GM12873 (cell line): Measurements from ENCODE around the gene JPH3.

Experiments used
- CTCF ChIP-seq: IDR thresholded peaks from 2 replicates; pipeline ENCODE4 v1.5.1; 2012; ENCODE audit warnings: low read depth, mild to moderate bottlenecking, moderate library complexity, low read length, control low read depth; ENCODE audit not compliant: insufficient read depth; ENCODE audit errors: missing control alignments

Gene JPH3

DNA sequence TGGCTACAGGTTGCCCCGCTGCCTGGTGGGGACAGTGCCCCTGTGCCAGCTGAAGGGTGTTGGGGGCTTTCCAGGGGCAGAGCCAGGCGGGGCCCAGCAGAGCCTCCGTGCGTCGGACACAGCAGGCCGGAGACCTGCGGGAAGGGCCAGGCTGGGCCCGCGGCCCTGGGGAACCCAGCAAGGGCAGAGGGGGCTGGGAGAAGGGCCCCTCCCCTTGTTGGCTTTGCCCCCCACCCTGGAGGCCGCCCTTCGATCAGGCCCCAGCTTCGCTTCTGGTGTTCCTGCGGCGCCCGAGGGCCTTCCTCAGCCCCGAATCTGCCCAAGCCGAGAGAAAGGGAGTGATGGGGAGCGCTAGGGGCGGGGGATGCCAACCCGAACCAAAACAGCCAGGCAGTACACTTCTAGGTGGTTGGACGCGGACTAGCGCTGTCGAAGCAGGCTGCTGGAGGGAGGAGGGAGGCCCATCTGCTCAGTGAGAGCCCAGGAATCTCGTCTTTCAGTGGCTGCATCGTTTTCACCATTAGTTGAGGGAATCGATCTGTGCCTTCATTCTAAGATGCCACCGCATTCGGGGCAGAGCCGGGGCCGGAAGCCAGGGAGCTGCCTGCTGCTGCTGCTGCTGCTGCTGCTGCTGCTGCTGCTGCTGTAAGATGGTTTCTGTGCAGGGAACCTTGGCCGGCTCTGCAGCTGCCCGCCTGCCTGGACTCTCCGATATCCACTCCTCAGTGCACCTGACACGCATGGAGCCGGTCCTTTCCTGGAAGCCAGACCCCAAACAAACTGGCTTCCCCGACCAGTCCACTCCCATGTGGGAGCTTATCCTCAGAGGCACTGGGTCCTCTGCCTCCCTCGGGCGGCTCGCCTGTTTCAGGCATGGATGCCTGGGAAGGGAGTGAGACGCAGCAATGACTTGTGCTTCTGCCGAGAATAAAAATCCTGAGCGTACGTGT lies 1.7 kb downstream of the JPH3 start:
- TF ChIP-seq CTCF, result no peak

DNA sequence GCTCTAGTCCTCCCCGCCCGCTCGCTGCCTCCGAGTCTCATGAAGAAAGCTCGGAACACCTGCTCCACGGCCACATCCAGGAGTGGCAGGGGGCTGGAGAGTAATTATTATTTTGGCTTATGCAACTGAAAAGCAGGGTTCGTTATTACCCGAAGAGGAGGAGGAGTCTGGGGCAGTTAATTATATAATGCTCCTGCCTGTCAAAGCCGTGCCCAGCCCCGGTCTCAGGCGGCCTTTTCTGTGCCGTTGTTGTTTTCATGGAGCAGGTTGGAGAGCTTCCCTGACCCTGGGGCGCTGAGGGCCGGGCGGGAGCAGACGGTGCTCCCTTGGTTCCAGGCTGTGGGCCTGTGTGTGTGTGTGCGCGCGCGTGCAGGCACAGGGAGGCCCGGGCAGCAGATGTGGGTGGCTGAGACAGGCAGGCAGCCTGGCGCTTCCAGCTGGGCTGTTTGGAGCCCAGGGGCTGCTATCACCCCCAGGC lies 2.4 kb downstream of the JPH3 start:
- no peak for TF ChIP-seq CTCF

- TF ChIP-seq CTCF, result no peak
These were observed 4.9 kb downstream of the JPH3 start for GRCh38 chr16:87607223-87607622.

DNA sequence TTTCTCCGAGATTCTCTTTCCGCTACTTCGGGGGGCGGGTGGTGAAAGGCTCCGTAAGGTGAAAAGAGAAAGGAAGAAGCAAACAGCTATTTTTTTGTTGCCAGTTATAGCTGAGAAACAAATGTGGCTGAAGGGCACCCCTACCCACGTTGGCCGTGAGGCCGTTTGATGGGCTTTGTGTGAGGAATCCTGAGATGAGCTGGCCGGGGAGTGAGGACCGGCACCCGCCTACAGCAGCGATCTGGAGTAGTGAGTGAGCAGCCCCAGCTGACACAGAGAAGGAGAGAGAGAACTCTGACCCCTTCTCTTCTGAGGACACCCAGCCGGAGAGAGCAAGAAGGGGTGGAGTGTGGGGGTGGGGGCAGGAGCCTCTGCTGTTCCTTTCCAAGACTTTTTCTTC lies 5.6 kb downstream of the JPH3 start:
- TF ChIP-seq CTCF, result no peak

DNA sequence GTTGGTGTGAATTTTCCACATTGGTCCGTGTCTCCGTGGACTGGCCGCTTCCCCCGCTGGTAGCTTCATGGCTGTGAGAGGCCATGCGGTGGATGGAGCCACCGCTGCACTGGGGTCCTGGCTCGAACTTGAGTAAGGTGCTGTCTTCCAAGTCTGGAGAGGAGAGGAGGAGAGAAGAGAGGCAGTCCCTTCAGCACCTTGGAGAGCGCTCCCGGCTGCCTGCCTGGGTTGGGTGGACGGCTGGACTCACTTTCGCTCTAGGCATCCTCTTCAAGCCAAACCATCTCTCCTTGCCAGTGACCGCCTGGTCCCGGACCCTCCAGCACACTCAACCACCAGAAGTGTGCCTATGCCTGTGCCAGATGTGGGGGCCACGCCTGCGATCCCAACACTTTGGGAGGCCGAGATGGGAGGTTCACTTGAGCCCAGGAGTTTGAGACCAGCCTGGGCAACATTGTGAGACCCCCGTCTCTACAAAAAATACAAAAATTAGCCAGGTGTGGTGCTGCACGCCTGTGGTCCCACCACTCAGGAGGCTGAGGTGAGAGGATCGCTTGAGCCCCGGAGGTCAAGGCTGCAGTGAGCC lies 6.2 kb downstream of the JPH3 start:
- TF ChIP-seq CTCF, result no peak

DNA sequence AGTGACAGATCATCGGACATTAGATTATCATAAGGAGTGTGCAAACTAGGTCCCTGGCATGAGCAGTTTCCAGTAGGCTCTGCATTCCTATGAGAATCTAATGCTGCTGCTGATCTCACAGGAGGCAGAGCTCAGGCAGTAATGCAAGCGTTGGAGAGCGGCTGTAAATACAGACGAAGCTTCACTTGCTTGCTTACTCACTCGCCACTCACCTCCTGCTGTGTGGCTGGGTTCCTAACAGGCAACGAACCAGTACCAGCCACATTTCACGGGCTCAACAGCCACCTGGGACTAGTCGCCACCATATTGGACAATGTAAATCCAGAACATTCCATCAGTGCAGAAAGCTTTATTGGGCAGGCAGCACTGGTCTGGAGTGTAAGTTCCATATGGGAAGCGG lies 7.7 kb downstream of the JPH3 start:
- no peak for TF ChIP-seq CTCF

DNA sequence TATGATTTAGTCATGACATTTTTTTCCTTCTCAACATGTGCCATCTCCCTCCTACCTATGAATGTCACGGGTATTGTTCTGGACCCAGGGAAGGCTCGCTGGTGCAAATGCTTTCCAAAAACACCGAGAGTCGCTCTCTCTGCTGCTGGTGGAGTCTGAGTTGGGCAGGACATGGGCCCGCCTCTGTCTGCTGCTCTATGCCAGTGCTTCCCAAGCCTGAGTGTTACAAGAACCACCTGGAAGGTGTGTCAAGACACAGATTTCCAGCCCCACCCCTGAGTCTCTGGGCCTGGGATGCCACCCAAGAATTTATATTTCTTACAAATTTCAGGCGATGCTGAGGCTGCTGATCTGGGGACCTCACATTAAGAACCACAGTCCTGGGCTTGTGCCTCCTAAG lies 9.1 kb downstream of the JPH3 start:
- no peak for TF ChIP-seq CTCF
